HepG2 (cell line): Measurements from ENCODE around the gene NOVA2. TPM values are rescaled to one million over a fixed set of nuclear protein-coding genes. Genes with fewer than 3 reads are reported as not detected.

Source experiments
- CHD4 ChIP-seq: fragments of 200-600 bp; sonication (generic); IDR thresholded peaks from 2 replicates; pipeline ENCODE4 v1.7.0; 2017; ENCODE audit warnings: mild to moderate bottlenecking, low read length, borderline replicate concordance
- CREM ChIP-seq, 2 experiments: sonication (generic) in 1 of 2; formaldehyde crosslinking in 1 of 2; IDR thresholded peaks; 2 replicates each; pipeline versions ENCODE4 v1.4.0 to v1.6.1; 2016 to 2020; ENCODE audit warnings: antibody characterized with exemption in 1 of 2, mild to moderate bottlenecking in 1 of 2, missing genetic modification reagents in 1 of 2
- GPN1 ChIP-seq: sonication (generic); formaldehyde crosslinking; IDR thresholded peaks from 2 replicates; pipeline ENCODE4 v1.5.1; 2020; ENCODE audit warnings: missing genetic modification reagents, borderline replicate concordance
- HNF4A ChIP-seq: sonication (generic); formaldehyde crosslinking; IDR thresholded peaks from 2 replicates; pipeline ENCODE4 v1.4.0; 2020; ENCODE audit warnings: missing genetic modification reagents
- PHF5A ChIP-seq: IDR thresholded peaks from one replicate; pipeline ENCODE4 v1.6.1; 2018; ENCODE audit warnings: low read depth, missing genetic modification reagents; ENCODE audit not compliant: unreplicated experiment
- PTBP1 ChIP-seq: fragments of 200-400 bp; formaldehyde crosslinking; IDR thresholded peaks from 2 replicates; pipeline ENCODE4 v1.6.1; 2018; ENCODE audit warnings: low read length, low read depth; ENCODE audit not compliant: poor library complexity, severe bottlenecking
- SIX1 ChIP-seq: sonication (generic); formaldehyde crosslinking; IDR thresholded peaks from 2 replicates; pipeline ENCODE4 v1.4.0; 2020; ENCODE audit warnings: missing genetic modification reagents, borderline replicate concordance
- SOX5 ChIP-seq: IDR thresholded peaks from 2 replicates; pipeline ENCODE4 v1.6.1; 2016; ENCODE audit warnings: borderline replicate concordance
- TBL1XR1 ChIP-seq: fragments of 150-350 bp; IDR thresholded peaks from 2 replicates; pipeline ENCODE4 v1.6.1; 2014; ENCODE audit warnings: borderline replicate concordance, low read length; ENCODE audit not compliant: partially characterized antibody
- THYN1 ChIP-seq: sonication (generic); formaldehyde crosslinking; IDR thresholded peaks from 2 replicates; pipeline ENCODE4 v1.8.1; 2023; ENCODE audit warnings: low read depth, mild to moderate bottlenecking, moderate library complexity, missing genetic modification reagents, borderline replicate concordance
- ZFP36 ChIP-seq: fragments of 150-350 bp; IDR thresholded peaks from 2 replicates; pipeline ENCODE4 v1.6.1; 2018; ENCODE audit warnings: borderline replicate concordance, low read length, low read depth; ENCODE audit not compliant: partially characterized antibody
- ZNF160 ChIP-seq: sonication (generic); formaldehyde crosslinking; IDR thresholded peaks from 2 replicates; pipeline ENCODE4 v1.8.0; 2022; ENCODE audit warnings: mild to moderate bottlenecking, inconsistent platforms, missing genetic modification reagents
- ZNF343 ChIP-seq: sonication (generic); formaldehyde crosslinking; IDR thresholded peaks from 2 replicates; pipeline ENCODE4 v1.4.0; 2020; ENCODE audit warnings: mild to moderate bottlenecking, missing genetic modification reagents
- polyA plus RNA-seq, 8 experiments: library from polyadenylated mRNA; depleted of rRNA in 3 of 8; stranded (reverse) in 7 of 8; unstranded in 1 of 8; fragments of >200 nt; fragmentation: Illumina TruSeq in 4 of 8; extraction: Trizol in 4 of 8; gene quantifications; 2 replicates each; pipeline versions ENCODE4 v1.2.1 to v1.2.3, GENCODE V29; 2011 to 2016; ENCODE audit warnings: low read depth in 4 of 8, missing spikeins in 1 of 8, mixed read lengths in 1 of 8; ENCODE audit not compliant: insufficient read depth in 1 of 8
- total RNA-seq, 5 experiments: library from RNA; depleted of rRNA; stranded (reverse); fragments of >200 nt; fragmentation: Illumina TruSeq; extraction: Trizol; gene quantifications; 2 replicates each; pipeline ENCODE4 v1.2.3, GENCODE V29; 2016; ENCODE audit warnings: low read depth in 1 of 5
- TF ChIP-seq, protein P1 (sequence below): sonication (generic); formaldehyde crosslinking; IDR thresholded peaks from 2 replicates; pipeline ENCODE4 v1.5.0; 2020; ENCODE audit warnings: missing genetic modification reagents
- TF ChIP-seq, protein P2 (sequence below): sonication (generic); formaldehyde crosslinking; IDR thresholded peaks from 2 replicates; pipeline ENCODE4 v1.5.0; 2020; ENCODE audit warnings: mild to moderate bottlenecking, missing genetic modification reagents, borderline replicate concordance
- TF ChIP-seq, protein P3 (sequence below): sonication (generic); formaldehyde crosslinking; conservative IDR thresholded peaks from 2 replicates; pipeline ENCODE4 v1.8.0; 2022; ENCODE audit warnings: low read depth, missing genetic modification reagents
- TF ChIP-seq, protein P4 (sequence below): sonication (generic); formaldehyde crosslinking; IDR thresholded peaks from 2 replicates; pipeline ENCODE4; 2020; ENCODE audit warnings: missing genetic modification reagents, mild to moderate bottlenecking, borderline replicate concordance
- TF ChIP-seq, protein P5 (sequence below): sonication (generic); formaldehyde crosslinking; IDR thresholded peaks from 2 replicates; pipeline ENCODE4 v1.9.0; 2021; ENCODE audit warnings: missing genetic modification reagents, mild to moderate bottlenecking, borderline replicate concordance

The NOVA2 gene
- total and polyA plus RNA-seq, 2 of the 13 experiments (the other 11 are each of a cell fraction or from before 2014, with no cell fraction given): not detected

DNA sequence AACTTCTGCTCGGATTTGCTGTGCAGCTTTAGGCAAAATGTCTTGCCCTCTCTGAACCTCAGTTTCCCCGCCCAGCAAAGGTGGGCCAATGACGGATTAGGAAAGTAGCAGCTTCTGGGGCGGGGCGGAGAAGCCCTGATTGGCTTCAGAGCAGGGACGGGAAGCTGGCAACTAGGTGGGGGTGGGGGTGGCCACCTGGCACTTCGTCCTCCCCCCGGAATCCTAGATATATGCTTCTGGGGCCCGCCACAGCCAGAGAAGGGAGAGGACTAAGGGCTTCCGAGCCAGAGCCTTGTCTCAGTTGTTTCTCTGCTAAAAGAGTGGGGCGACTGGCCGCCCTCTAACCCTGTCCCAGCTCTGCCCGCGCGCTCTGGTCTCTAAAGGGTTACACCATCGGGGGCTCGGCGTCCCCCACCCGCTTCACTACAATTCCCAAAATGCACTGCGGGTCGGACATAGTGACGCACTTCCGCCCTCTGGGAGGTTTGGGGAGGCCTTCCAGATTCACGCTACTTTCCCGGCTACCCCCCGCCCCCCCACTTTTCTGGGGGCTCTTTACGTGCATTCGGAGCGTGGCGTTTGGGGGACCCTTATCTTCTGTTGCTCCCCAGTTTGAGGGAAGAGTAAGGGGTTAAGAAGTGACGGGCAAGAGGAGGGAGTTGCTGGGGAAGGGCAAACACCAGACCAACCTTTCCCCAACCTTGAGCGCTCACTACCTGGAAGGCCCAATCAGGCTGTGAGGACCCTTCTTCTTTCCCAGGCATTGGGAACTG lies 87.1 kb downstream of the NOVA2 start (continued):
- TF ChIP-seq HNF4A (CRISPR knock-in tag): peak; percentile 13; the same call in 1 of the 2 replicates
- TF ChIP-seq, protein P1, sequence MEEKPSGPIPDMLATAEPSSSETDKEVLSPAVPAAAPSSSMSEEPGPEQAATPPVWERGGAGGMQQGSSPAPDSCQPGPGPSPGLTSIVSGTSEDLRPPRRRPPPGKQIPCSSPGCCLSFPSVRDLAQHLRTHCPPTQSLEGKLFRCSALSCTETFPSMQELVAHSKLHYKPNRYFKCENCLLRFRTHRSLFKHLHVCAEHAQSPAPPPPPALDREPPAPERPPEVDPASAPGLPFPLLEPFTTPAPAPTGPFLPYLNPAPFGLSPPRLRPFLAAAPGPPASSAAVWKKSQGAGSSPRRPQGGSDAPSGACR (CRISPR knock-in tag): peak; percentile 25; the same call in 1 of the 2 replicates
- TF ChIP-seq ZFP36: peak; percentile 88
- peak; percentile 70 for TF ChIP-seq PHF5A
- TF ChIP-seq SOX5: no peak
- no peak for TF ChIP-seq PTBP1
- no peak for TF ChIP-seq THYN1 (CRISPR knock-in tag)
- TF ChIP-seq, protein P2, sequence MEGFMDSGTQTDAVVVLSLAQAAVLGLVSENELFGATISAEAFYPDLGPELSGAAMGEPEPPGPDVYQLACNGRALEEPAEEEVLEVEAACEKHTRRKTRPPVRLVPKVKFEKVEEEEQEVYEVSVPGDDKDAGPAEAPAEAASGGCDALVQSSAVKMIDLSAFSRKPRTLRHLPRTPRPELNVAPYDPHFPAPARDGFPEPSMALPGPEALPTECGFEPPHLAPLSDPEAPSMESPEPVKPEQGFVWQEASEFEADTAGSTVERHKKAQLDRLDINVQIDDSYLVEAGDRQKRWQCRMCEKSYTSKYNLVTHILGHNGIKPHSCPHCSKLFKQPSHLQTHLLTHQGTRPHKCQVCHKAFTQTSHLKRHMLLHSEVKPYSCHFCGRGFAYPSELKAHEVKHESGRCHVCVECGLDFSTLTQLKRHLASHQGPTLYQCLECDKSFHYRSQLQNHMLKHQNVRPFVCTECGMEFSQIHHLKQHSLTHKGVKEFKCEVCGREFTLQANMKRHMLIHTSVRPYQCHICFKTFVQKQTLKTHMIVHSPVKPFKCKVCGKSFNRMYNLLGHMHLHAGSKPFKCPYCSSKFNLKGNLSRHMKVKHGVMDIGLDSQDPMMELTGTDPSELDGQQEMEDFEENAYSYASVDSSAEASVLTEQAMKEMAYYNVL (CRISPR knock-in tag): no peak
- TF ChIP-seq ZNF160 (CRISPR knock-in tag): no peak
- TF ChIP-seq, protein P3, sequence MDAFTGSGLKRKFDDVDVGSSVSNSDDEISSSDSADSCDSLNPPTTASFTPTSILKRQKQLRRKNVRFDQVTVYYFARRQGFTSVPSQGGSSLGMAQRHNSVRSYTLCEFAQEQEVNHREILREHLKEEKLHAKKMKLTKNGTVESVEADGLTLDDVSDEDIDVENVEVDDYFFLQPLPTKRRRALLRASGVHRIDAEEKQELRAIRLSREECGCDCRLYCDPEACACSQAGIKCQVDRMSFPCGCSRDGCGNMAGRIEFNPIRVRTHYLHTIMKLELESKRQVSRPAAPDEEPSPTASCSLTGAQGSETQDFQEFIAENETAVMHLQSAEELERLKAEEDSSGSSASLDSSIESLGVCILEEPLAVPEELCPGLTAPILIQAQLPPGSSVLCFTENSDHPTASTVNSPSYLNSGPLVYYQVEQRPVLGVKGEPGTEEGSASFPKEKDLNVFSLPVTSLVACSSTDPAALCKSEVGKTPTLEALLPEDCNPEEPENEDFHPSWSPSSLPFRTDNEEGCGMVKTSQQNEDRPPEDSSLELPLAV (CRISPR knock-in tag): no peak
- TF ChIP-seq ZNF343: no peak
- no peak for TF ChIP-seq GPN1
- TF ChIP-seq, protein P4, sequence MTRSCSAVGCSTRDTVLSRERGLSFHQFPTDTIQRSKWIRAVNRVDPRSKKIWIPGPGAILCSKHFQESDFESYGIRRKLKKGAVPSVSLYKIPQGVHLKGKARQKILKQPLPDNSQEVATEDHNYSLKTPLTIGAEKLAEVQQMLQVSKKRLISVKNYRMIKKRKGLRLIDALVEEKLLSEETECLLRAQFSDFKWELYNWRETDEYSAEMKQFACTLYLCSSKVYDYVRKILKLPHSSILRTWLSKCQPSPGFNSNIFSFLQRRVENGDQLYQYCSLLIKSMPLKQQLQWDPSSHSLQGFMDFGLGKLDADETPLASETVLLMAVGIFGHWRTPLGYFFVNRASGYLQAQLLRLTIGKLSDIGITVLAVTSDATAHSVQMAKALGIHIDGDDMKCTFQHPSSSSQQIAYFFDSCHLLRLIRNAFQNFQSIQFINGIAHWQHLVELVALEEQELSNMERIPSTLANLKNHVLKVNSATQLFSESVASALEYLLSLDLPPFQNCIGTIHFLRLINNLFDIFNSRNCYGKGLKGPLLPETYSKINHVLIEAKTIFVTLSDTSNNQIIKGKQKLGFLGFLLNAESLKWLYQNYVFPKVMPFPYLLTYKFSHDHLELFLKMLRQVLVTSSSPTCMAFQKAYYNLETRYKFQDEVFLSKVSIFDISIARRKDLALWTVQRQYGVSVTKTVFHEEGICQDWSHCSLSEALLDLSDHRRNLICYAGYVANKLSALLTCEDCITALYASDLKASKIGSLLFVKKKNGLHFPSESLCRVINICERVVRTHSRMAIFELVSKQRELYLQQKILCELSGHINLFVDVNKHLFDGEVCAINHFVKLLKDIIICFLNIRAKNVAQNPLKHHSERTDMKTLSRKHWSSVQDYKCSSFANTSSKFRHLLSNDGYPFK: peak; percentile 62; the same call in 1 of the 2 replicates
- TF ChIP-seq TBL1XR1: peak; percentile 44
- TF ChIP-seq, protein P5, sequence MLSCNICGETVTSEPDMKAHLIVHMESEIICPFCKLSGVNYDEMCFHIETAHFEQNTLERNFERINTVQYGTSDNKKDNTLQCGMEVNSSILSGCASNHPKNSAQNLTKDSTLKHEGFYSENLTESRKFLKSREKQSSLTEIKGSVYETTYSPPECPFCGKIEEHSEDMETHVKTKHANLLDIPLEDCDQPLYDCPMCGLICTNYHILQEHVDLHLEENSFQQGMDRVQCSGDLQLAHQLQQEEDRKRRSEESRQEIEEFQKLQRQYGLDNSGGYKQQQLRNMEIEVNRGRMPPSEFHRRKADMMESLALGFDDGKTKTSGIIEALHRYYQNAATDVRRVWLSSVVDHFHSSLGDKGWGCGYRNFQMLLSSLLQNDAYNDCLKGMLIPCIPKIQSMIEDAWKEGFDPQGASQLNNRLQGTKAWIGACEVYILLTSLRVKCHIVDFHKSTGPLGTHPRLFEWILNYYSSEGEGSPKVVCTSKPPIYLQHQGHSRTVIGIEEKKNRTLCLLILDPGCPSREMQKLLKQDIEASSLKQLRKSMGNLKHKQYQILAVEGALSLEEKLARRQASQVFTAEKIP (CRISPR knock-in tag): no peak
- TF ChIP-seq SIX1 (CRISPR knock-in tag): no peak
- TF ChIP-seq CREM (IDR thresholded peaks at IDR 0.05): peak; percentile 97
- TF ChIP-seq CREM (CRISPR knock-in tag; IDR thresholded peaks at IDR 0.05): peak; percentile 42; the same call in 1 of the 2 replicates
- TF ChIP-seq CHD4: peak; percentile 79; the same call in 1 of the 2 replicates
